Tibial nerve (tissue), 4 donors: ENCODE measurements around the gene KCTD16.

Source experiments
- EP300 ChIP-seq, 2 donors: sonication (generic); formaldehyde crosslinking; IDR thresholded peaks; one replicate each; pipeline ENCODE4 v1.6.1; 2017; ENCODE audit warnings: antibody characterized with exemption in 2 of 2, mild to moderate bottlenecking in 1 of 2
- POLR2A ChIP-seq, 2 donors: fragments of 450-650 bp; IDR thresholded peaks; one replicate each; pipeline ENCODE4 v1.6.1; 2017; ENCODE audit warnings: antibody characterized with exemption in 2 of 2, mild to moderate bottlenecking in 2 of 2, moderate library complexity in 2 of 2
- TF ChIP-seq, protein P1 (sequence below), 5 experiments: fragments of 200-600 bp in 3 of 5; fragments of 450-650 bp in 2 of 5; sonication (generic) in 3 of 5; IDR thresholded peaks; one replicate each; pipeline ENCODE4 v1.5.1; 2016 to 2019; ENCODE audit warnings: antibody characterized with exemption in 5 of 5, mild to moderate bottlenecking in 3 of 5, moderate library complexity in 2 of 5

DNA sequence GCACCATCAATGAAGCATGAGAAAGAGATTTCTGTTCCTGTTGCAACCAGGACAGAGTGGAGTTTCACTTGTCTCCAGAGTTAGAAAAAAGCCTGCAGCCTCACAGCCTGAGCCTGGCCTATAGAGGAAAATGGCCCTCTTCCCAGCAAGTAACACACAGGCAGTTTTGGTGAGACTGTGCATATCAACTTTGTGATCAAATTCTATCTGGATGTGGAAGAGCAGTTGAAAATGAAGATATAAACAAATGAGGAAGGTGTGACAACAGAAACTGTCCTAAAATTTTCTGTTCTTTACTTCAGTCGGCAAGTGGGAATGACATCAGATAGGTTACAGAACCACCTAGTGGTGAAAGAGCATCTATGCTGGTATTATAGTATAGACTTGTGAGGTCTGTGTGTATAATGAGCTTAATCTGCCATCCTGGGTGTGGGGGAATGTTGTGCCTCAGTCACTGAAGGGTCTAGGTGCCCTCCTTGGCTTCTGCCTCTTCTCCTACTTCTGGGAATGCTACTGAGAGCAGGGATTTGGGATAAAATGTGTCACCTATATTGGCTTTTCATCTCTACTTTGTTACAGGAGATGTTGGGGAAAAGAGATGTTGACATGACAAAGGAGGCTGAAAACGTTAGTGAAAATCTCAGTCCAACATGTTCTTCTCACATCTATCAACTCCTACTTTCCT, 28.4 kb upstream of the KCTD16 start:
- TF ChIP-seq, protein P1, sequence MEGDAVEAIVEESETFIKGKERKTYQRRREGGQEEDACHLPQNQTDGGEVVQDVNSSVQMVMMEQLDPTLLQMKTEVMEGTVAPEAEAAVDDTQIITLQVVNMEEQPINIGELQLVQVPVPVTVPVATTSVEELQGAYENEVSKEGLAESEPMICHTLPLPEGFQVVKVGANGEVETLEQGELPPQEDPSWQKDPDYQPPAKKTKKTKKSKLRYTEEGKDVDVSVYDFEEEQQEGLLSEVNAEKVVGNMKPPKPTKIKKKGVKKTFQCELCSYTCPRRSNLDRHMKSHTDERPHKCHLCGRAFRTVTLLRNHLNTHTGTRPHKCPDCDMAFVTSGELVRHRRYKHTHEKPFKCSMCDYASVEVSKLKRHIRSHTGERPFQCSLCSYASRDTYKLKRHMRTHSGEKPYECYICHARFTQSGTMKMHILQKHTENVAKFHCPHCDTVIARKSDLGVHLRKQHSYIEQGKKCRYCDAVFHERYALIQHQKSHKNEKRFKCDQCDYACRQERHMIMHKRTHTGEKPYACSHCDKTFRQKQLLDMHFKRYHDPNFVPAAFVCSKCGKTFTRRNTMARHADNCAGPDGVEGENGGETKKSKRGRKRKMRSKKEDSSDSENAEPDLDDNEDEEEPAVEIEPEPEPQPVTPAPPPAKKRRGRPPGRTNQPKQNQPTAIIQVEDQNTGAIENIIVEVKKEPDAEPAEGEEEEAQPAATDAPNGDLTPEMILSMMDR (IDR thresholded peaks at IDR 0.05): peak; percentile 41 to 68 (median 53)
- no peak for TF ChIP-seq POLR2A (IDR thresholded peaks at IDR 0.05)
- no peak for TF ChIP-seq EP300 (IDR thresholded peaks at IDR 0.05)
